Liver (tissue), 3 donors: ENCODE measurements around the gene AKNA.
A peak's percentile ranks its signal among the peaks of the same experiment; 100 is the strongest.
"Not testable (repeated sequence)": the region's sequence is repeated elsewhere in the genome, so short reads cannot be mapped to it uniquely, and the experiment has no call there.

Experiments
- CTCF ChIP-seq: fragments of 150-350 bp; IDR thresholded peaks from 2 replicates; pipeline ENCODE4 v1.5.1; 2017; ENCODE audit warnings: improper control_type of control experiment, low read depth, low read length; ENCODE audit not compliant: missing input control
- MAX ChIP-seq: IDR thresholded peaks from 2 replicates; pipeline ENCODE4 v1.6.1; 2016; ENCODE audit warnings: antibody characterized with exemption
- SP1 ChIP-seq: IDR thresholded peaks from 2 replicates; pipeline ENCODE4 v1.6.1; 2018; ENCODE audit warnings: antibody characterized with exemption, mild to moderate bottlenecking
- TF ChIP-seq, protein P1 (sequence below): IDR thresholded peaks from 2 replicates; pipeline ENCODE4 v1.6.1; 2016; ENCODE audit warnings: antibody characterized with exemption
- donor health status: healthy.
- donor health status: healthy.

- not testable (repeated sequence) for TF ChIP-seq CTCF, MAX
- TF ChIP-seq SP1: peak; percentile 31
- TF ChIP-seq, protein P1, sequence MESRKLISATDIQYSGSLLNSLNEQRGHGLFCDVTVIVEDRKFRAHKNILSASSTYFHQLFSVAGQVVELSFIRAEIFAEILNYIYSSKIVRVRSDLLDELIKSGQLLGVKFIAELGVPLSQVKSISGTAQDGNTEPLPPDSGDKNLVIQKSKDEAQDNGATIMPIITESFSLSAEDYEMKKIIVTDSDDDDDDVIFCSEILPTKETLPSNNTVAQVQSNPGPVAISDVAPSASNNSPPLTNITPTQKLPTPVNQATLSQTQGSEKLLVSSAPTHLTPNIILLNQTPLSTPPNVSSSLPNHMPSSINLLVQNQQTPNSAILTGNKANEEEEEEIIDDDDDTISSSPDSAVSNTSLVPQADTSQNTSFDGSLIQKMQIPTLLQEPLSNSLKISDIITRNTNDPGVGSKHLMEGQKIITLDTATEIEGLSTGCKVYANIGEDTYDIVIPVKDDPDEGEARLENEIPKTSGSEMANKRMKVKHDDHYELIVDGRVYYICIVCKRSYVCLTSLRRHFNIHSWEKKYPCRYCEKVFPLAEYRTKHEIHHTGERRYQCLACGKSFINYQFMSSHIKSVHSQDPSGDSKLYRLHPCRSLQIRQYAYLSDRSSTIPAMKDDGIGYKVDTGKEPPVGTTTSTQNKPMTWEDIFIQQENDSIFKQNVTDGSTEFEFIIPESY: not testable (repeated sequence)
These were observed 62.0 kb downstream of the AKNA start for GRCh38 chr9:114325684-114326254.
